GM19395 (cell line): ENCODE data around the gene AGFG2.

Experiments used
- ATAC-seq: cut with Tn5 transposase; IDR thresholded peaks from one replicate; pipeline ENCODE4 v1.9.1; 2021; ENCODE audit warnings: mild to moderate bottlenecking, moderate library complexity; ENCODE audit not compliant: unreplicated experiment

The AGFG2 gene

GRCh38 chr7:100570954-100571828 lies 32.2 kb downstream of the AGFG2 start:
- ATAC-seq: no peak

- ATAC-seq: no peak
Measured at GRCh38 chr7:100571829-100572116, 32.8 kb downstream of the AGFG2 start.

- ATAC-seq: no peak
Measured at GRCh38 chr7:100572281-100572948, 33.4 kb downstream of the AGFG2 start.

GRCh38 chr7:100572949-100573675 lies 34.1 kb downstream of the AGFG2 start:
- ATAC-seq: no peak

GRCh38 chr7:100573691-100574361 lies 34.8 kb downstream of the AGFG2 start, which contains the start of gene SAP25:
TSS of gene SAP25 (minus strand) at chr7:100573900. CDS start at chr7:100573742, 158 bp downstream.
- ATAC-seq: no peak

GRCh38 chr7:100574362-100575205 lies 35.6 kb downstream of the AGFG2 start:
- ATAC-seq: no peak

- ATAC-seq: no peak
Measured at GRCh38 chr7:100575206-100575631, 36.2 kb downstream of the AGFG2 start.

GRCh38 chr7:100575746-100576383 lies 36.9 kb downstream of the AGFG2 start:
- ATAC-seq: no peak

- ATAC-seq: no peak
Measured at GRCh38 chr7:100576384-100576993, 37.5 kb downstream of the AGFG2 start.

- no peak for ATAC-seq
Measured at GRCh38 chr7:100577103-100577502, 38.1 kb downstream of the AGFG2 start.

GRCh38 chr7:100577507-100577906 lies 38.5 kb downstream of the AGFG2 start:
- ATAC-seq: no peak

- ATAC-seq: no peak
Measured at GRCh38 chr7:100578246-100579183, 39.5 kb downstream of the AGFG2 start.

- no peak for ATAC-seq
Measured at GRCh38 chr7:100580466-100581283, 41.7 kb downstream of the AGFG2 start.

GRCh38 chr7:100582041-100582579 lies 43.1 kb downstream of the AGFG2 start:
- no peak for ATAC-seq

GRCh38 chr7:100582650-100583049 lies 43.6 kb downstream of the AGFG2 start:
- no peak for ATAC-seq

- no peak for ATAC-seq
Measured at GRCh38 chr7:100583132-100584053, 44.4 kb downstream of the AGFG2 start.
